Central memory CD4-positive, alpha-beta T cell (primary cell): ENCODE measurements around the gene HERPUD1.
"Not testable (repeated sequence)": the region's sequence is repeated elsewhere in the genome, so short reads cannot be mapped to it uniquely, and the experiment has no call there.

ENCODE experiments used
- DNase-seq: peaks from one replicate; pipeline ENCODE4 v3.0.0; 2022

Gene HERPUD1

DNA sequence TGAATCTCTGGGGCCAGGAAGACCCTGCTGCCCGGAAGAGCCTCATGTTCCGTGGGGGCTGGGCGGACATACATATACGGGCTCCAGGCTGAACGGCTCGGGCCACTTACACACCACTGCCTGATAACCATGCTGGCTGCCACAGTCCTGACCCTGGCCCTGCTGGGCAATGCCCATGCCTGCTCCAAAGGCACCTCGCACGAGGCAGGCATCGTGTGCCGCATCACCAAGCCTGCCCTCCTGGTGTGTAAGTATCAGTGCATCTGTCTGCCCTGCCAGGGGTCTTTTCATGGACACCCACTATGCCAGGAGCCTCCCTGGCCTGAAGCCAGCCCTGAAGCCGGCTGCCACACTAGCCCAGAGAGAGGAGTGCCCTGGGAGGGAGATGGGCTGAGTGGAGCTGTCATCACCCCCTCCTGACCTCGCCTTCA lies 29.9 kb downstream of the HERPUD1 start, which contains the start of gene CETP:
Gene CETP (plus strand): TSS at position 100 of the 431 bp plus-strand sequence. CDS start 30 bp downstream, at position 130.
- DNase-seq: no peak

DNA sequence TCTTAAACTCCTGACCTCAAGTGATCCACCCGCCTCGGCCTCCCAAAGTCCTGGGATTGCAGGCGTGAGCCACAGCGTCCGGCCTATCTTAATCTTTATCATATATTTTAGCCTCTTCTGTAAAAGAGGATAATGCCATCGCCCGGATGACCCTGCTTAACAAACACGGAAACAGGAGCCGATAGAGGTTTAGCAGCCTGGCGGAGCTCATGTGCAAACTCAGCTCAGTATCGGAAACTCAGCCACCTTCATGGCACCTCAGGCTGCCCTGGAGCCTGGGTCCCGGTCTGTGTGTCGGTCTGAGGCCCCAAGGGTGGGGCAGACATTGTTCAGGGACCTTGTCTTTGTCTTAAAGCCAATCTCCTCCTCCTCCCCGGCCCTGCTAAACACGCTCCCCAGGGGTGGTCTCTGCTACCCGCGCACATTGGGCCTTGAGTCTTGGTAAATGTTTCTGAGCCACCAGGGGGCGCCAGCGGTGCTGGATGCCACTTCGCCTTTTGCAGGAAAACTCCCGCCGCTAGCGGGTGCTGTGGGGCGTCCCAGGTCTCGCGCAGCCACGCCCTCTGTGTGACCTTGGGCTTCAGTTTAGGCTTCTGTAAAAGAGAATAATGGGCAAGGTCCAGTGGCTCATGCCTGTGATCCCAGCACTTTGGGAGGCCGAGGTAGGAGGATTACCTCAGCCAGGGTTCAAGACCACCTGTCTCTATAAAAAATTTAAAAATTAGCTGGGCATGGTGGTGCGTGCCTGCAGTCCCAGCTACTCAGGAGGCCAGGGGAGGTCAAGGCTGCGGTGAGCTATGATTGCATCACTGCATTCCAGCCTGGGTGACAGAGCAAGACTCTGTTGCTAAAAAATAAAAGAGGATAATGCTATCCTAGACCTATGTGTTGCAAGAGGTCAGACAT lies 32.6 kb downstream of the HERPUD1 start:
- peak; percentile 88 for DNase-seq

DNA sequence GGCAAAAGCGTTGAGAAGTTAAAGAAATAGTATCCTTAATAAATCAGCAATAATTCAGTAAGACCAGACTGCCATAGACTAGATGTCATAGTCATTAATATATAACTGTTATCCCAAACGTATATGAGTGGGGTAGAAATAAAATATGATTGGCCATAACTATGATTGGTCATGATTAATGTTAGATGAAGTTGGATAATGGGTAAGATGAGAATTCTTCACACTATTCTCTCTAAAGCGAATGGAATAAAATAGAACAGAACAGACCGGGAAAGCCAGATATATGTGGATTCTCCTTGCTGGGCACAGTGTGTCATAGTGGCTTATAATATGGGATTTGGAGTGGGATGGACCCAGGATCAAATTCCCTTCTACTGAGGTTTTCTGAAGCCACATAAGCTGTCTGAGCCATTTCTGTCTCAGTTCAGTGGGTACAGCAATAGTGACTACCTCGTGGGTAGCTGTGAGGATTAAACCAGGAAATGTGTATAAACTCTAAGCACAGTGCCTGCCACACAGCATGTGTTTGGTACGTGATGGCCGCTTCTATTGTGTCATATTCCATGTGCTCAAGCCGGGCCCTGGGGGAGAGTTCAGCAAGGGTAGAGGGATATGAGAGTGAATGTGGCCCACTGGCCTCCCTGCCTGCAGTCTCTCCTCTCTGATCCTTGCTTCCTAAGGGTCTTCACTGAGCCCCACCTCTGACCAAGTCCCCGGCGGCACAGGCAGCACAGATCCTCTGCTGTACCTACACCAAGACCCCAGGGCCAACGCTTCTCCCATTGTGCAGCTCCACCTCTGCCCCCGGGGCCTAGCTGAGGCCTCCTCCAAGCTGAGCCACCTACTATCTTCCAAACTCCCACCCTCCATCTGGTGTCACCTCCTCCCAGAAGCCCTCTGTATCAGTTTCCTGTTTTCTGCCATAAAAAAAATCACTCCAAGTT lies 33.5 kb downstream of the HERPUD1 start:
- DNase-seq: no peak

DNA sequence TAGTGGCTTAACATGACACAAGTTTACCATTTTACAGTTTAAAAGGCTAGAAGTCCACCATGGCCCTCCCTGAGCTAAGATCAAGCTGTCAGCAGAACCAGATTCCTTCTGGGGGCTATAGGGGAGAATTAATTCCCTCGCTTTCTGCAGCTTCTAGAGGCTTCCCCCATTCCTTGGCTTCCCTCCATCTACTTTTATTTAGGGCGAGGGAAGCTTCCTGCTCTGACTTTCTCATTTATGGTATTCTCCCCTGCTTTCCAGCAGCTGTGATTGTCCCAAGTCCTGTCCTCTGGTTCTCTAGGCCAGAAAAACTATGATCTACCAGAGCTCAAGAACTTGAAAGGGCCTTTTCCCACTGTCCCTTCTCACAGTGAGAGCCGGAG lies 34.1 kb downstream of the HERPUD1 start:
- DNase-seq: no peak

DNA sequence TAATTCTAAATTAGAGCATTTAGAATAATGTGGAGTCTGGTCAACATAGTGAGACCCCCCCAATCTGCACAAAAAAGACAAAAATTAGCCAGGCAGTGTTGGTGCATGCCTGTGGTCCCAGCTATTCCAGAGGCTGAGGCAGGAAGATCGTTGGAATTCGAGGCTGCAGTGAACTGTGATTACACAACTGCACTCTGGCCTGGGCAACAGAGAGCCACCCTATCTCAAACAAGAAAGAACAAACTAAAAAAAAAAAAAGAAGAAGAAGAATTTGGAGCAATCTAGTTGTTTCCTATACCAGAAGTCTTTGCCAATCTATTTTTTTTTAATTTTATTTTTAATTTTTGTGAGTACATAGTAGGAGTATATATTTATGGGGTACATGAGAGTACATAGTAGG lies 35.8 kb downstream of the HERPUD1 start:
- DNase-seq: no peak

DNA sequence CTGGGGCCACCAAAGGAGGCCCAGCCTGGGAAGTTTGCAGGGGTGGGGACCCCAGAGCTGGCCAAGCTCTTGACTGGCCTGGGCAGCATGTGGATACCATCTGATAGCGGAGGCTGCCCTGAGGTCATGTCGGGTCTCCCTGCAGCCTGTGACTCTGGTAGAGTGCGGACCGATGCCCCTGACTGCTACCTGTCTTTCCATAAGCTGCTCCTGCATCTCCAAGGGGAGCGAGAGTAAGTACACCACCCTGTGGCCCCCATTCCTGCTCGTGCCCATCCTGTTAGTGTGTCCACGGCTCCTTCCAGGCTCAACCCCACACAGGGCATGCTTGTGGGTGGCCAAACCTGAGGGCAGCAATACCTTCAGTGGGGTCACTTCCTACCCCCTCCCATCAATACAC lies 37.8 kb downstream of the HERPUD1 start:
- DNase-seq: no peak

DNA sequence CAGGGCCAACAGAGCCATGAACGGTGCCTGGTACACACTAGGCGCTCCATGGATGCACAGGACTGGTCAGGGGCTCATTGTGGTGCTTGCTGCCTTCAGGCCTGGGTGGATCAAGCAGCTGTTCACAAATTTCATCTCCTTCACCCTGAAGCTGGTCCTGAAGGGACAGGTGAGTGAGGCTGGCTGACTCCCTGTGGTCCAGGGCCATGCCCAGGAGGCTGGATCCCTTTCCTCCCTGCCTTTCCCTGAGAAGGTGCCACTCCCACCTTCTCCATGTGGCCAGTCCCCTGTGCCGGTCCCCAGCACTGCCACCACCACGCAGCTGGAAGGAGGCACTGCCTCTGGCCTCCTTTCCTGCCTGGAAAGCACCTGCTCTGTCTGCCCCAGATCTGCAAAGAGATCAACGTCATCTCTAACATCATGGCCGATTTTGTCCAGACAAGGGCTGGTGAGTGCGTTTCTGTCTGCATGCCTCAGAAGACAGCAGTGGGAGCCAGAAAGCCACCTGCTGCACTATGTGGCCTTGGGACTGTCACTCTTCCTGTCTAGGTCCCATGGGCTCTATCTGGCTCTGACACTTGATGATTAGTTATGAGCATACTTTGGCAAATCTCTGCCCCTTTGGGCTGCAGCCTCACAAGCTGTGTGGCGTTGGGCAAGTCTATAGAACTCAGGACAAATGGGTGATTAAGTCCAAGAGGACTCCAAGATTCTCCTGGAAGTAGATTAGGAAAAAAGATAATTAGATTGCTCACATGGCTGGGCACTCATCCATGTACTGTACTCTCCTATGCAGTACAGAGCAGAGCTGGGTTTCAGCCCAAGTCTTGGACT lies 39.2 kb downstream of the HERPUD1 start:
- DNase-seq: peak; percentile 49

DNA sequence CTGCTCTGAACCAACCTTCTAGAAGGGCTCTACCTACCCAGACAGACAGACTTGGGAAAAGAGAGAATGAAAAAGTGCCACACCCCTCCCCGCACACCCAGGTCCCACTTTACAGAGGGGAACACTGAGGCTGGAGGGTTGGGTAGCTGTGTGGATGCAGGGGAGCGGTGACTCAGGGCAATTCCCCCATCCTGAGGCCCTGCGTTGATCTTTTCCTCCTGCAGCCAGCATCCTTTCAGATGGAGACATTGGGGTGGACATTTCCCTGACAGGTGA lies 39.8 kb downstream of the HERPUD1 start:
- no peak for DNase-seq

DNA sequence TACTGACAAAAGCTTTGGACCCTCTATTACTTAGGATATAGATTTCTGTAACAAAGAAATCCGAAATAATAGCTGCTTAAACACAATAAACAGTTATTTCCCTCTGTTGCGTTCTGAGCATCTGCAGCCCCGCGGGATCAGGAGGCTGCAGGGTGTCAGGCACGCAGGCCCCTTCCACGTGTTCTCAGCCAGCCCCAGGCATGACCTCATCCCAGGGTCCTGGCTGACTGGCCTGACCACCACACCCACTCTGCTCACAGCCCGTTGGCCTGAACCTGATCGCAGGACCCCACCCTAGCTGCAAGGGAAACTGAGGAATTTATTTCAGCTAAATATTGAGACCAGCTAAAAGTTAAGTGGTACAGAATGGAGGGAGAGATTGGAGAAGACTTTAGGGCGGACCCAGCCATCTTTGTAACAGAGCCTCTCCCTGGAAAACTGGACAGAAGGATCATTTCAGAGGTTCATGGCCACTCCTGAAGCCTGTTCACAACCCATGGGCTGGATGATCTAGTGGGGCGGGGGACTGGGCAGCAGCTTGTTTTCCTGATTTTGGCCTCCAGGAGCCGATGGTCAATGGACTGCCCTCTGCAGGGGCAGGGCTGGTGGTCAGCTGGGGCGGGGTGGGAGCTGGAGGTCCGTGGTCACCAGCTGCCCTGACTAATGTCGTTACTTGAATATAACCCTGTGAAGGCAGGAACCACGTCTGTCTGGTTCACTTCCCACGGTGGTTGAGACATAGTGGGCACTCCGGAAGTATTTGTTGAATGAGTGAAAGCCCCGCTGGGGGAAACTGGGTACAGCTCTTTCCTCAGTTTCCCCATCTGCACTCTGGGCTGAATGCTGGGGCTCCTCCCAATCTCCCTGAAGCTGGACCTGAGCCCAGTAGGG lies 40.7 kb downstream of the HERPUD1 start:
- DNase-seq: no peak

DNA sequence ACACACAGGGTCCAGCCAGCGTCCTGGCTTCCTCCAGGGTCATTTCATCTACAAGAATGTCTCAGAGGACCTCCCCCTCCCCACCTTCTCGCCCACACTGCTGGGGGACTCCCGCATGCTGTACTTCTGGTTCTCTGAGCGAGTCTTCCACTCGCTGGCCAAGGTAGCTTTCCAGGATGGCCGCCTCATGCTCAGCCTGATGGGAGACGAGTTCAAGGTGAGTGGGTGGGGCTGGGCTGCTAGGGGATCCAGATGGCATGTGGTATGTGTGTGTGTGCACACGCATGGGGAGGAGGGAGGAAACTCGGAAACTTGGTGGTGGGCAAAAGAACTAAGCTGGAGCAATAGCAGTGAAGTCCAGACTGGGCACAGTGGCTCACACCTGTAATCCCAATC lies 41.4 kb downstream of the HERPUD1 start:
- DNase-seq: no peak

DNA sequence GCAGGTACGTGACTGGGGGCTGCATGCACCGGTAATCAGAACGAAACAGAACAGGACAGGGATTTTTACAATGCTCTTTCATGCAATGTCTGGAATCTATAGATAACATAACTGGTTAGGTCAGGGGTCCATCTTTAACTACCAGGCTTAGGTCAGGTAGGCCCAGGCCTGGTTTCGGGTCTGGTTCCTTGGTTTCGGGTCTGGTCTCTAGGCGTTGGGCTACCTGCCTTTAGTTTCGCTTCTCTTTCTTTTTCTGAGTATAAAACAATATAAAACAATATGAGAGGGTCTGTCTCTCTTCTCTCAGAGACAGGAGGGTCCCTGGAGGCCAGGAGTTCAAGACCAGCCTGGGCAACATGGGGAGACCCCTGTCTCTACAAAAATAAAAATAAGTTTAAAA lies 42.0 kb downstream of the HERPUD1 start:
- DNase-seq: not testable (repeated sequence)

DNA sequence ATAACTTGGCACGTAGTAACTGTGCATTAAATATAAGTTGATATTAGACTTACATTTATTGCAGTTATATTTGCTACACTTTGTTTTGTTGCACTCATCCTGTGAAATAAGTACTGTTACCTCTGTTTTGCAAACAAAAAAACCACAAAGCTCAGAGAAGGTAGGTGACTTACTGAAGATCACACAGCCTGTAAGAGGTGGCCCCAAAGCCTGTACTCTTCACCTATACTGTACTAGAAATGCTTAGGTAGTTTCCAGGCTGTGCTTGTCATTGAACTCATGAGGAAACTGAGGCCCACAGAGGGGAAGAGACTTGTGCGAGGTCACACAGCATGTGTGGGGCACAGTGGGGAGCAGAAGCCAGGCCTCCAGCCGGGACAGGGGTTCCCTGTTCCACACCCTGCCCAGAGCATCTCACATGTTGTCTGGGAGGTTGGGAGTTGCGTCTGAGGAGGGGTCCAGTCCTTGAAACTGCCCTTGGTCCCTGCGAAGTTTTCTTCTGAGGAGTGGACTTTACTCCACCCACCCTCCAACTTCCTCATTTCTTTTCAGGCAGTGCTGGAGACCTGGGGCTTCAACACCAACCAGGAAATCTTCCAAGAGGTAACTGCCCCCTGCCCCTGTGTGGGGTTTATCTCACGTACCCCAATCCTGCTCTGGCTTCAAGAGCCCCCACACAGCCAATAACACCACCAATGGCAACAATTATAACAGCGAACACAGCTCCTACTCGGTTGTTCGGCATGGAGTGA lies 42.8 kb downstream of the HERPUD1 start:
- DNase-seq: no peak

DNA sequence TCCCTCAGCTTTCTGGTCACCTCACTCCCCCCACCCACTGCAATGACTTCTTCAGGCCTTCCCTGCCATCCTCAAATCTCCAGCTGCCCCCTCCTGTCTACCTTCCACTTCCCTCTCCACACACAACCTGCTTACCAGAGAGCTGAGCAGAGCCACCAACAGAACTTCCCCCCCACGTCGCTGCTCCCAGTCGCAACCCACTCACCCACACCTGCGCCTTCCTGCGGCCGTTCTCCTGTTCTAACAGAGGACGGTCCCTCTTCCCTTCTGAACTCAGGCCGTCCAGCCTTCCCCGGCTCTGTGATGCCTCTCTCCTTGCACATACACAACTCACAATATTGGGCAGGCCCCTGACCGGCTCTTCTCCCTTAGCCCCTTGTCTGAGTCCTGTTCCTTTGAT lies 43.8 kb downstream of the HERPUD1 start:
- DNase-seq: no peak

DNA sequence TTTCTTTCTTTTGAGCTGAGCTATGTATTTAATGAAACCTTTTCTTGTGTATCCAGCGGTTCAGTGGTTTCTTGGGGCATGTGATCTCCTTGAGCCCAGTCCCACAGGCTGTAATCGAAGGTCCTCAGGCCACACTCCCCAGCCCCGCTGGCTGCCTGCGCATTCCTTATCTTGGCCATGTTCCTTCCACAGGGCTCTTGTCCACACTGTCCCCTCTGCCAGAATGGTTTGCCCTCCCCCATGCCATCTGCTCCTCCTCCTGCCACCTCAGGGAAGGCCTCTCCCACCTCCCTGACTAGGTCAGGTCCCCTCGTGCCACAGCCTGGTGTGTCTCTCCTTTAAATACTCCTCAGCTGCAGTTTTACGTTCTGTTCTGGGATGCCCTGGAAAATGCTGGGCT lies 45.3 kb downstream of the HERPUD1 start:
- DNase-seq: no peak

DNA sequence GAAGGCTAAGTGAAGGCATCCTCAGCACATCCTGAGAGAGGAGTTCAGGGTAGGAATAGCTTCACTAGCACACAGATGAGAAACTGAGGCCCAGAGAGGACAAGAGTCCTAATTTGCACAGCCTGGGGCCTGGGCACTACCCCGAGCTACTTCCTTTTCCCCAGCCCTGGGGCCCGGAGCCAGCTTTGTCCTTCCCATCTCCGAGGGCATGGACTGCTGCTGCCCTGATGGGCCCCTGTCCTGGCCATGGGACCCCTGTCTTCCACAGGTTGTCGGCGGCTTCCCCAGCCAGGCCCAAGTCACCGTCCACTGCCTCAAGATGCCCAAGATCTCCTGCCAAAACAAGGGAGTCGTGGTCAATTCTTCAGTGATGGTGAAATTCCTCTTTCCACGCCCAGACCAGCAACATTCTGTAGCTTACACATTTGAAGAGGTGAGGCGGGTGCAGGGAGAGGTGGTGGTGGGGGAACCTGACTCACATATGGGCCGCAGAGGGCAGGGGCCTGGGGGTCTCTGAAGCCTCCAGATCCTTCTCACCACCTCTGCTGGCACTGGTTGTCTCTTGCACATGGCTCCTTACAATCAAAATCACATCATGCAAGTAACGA lies 46.0 kb downstream of the HERPUD1 start:
- DNase-seq: no peak

DNA sequence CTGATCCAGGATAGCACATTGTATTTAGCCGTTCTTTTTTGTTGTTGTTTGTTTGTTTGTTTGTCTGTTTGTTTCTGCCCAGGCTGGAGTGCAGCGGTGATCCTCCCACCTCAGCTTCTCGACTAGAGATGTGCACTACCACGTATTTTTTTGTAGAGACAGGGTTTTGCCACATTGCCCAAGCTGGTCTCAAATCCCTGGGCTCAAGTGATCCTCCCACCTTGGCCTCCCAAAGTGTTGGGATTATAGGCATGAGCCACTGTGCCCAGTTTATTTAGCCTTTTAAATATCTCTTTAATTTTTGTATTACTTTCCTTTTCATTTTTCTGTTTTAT lies 48.2 kb downstream of the HERPUD1 start:
- DNase-seq: no peak

DNA sequence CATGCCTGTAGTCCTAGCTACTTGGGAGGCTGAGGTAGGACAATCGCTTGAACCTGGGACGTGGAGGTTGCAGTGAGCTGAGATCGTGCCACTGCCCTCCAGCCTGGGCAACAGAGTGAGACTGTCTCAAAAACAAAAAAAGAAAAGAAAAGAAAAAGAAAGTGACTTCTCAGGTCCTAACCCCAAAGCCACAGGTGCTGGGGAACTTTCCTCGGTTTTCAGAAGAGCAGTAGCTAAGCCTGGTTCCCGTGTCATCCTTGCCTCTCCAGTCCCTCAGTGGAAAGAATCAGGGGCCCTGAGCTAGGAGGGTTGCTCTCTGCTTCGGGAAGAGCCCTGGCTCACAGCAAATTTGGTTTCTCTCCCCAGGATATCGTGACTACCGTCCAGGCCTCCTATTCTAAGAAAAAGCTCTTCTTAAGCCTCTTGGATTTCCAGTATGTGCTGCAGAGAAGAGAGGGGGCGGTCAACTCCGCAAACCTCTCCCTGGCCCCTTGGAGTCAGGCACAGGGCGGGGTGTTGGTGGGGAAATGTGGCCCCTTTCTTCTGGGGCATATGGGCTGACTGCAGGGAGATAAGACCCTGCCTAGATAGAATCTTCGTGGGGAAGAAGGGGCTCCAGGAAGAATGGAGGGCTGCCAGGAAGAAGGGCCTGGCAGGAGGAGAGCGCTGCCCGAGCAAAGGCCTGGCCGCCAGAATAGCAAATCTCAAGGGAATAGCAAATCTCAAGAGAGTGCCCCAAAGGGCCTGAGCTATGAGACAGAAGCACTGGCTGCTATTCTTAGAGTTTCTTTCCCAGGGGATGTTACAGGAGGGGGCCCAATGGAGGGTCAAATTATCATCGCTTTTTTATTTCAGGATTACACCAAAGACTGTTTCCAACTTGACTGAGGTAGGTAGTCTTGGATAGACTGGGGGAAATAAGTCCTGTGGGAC lies 49.1 kb downstream of the HERPUD1 start:
- no peak for DNase-seq

DNA sequence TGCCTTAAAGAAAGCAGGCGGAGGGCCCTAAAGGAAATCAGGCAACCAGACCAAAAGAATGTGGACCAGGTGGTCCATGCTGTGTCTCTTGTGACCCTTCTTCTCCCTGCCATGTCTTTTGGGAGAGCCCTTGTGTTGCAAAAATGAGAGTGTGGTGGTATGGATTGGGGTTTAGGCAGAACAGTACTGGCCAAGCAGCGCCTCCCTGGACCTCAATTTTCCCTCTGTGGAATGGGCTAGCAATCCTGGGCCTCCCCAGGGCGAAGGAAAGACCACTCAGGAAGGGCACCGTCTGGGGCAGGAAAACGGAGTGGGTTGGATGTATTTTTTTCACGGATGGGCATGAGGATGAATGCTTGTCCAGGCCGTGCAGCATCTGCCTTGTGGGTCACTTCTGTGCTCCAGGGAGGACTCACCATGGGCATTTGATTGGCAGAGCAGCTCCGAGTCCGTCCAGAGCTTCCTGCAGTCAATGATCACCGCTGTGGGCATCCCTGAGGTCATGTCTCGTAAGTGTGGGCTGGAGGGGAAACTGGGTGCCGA lies 49.9 kb downstream of the HERPUD1 start:
- DNase-seq: no peak

DNA sequence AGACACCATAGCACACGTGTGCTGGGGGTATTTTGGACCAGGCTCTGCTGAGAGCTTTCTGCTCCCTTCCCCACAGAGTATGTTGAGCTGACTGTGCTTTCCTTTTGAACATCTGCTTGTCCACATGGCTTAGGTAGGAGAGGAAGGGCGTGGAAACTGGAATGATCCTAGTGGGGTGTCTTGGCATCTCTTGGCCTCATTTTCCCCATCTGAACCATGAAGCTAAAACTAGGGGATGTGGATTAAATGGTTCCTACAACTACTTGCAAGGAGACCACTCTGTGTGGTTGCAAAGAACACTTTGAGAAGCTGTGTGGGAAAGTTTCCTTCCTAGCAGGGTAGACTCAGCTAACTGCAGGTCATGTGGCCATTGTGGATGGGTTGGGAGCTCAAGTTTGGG lies 50.8 kb downstream of the HERPUD1 start:
- no peak for DNase-seq
